Neural progenitor cell (in vitro differentiated cells): ENCODE measurements around the gene LDHD.

Experiments used
- EZH2 ChIP-seq: fragments of 200-600 bp; sonication (generic); IDR thresholded peaks from 2 replicates; pipeline ENCODE4 v1.6.1; 2017; ENCODE audit warnings: antibody characterized with exemption, mild to moderate bottlenecking, moderate library complexity
- TF ChIP-seq, protein P1 (sequence below): fragments of 200-600 bp; sonication (generic); IDR thresholded peaks from 2 replicates; pipeline ENCODE4 v1.5.1; 2017; ENCODE audit warnings: antibody characterized with exemption, mild to moderate bottlenecking

DNA sequence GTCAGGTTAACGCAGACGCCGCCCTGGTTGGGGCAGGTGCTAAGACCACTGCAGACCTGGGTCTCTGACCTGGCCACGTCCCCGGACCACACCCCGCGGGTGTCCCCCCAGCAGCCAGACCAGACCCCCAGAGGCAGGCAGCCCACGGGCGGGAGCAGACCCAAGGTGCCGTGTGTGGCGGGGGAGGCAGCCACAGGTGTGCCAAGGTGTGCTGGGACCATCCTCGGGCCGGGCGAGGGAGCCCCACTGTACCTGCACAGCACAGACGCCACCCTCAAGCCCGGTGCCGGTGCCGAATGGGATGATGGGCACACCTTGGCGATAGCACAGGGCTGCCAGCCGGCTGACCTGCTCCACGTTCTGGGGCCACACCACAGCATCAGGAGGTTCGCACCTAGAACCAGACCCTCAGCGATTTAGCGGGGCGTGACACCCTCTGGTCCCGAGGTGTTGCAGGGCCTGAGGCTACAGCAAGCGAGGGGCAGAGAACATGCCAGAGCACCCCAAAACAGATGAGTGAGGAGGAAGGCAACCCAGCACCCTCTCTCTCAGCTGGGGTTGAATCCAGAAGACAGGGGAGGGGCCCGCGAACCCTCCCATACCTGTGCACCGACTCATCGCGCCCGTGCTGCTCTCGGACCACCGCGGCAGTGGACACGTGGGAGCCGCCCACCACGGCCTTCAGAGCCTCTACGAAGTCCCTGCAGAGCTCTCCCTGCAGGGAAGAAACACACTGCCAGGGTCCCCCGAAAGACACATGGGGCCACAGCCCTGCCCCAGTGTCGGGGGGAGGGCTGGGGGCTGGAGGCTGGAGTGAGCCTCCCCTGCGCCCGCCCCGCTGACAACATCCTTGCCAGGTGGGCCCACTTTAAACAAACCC, 1.4 kb downstream of the LDHD start:
- TF ChIP-seq, protein P1, sequence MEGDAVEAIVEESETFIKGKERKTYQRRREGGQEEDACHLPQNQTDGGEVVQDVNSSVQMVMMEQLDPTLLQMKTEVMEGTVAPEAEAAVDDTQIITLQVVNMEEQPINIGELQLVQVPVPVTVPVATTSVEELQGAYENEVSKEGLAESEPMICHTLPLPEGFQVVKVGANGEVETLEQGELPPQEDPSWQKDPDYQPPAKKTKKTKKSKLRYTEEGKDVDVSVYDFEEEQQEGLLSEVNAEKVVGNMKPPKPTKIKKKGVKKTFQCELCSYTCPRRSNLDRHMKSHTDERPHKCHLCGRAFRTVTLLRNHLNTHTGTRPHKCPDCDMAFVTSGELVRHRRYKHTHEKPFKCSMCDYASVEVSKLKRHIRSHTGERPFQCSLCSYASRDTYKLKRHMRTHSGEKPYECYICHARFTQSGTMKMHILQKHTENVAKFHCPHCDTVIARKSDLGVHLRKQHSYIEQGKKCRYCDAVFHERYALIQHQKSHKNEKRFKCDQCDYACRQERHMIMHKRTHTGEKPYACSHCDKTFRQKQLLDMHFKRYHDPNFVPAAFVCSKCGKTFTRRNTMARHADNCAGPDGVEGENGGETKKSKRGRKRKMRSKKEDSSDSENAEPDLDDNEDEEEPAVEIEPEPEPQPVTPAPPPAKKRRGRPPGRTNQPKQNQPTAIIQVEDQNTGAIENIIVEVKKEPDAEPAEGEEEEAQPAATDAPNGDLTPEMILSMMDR, result no peak
- no peak for TF ChIP-seq EZH2
